H7 (cell line): ENCODE results near the gene JAKMIP1. TPM values are rescaled to one million over a fixed set of nuclear protein-coding genes. Genes with fewer than 3 reads are reported as not detected.
"Not testable (repeated sequence)": the region's sequence is repeated elsewhere in the genome, so short reads cannot be mapped to it uniquely, and the experiment has no call there.

Experiments used
- DNase-seq: peaks from one replicate; pipeline ENCODE4 v3.0.0; 2012
- H3K27me3 ChIP-seq: 2 replicates; pipeline ENCODE4 v1.6.0; 2011; ENCODE audit warnings: mild to moderate bottlenecking, low read length; ENCODE audit not compliant: control insufficient read depth, insufficient read depth
- H3K36me3 ChIP-seq: replicated peaks from 2 replicates; pipeline ENCODE4 v1.5.1; 2011; ENCODE audit warnings: low read length; ENCODE audit not compliant: control insufficient read depth, insufficient read depth
- H3K4me3 ChIP-seq: 2 replicates; pipeline ENCODE4 v1.5.1; 2011; ENCODE audit warnings: low read depth, mild to moderate bottlenecking, control low read depth, low read length, moderate library complexity; ENCODE audit not compliant: insufficient read depth
- total RNA-seq: library from RNA; depleted of rRNA; stranded (reverse); fragments of >200 nt; shearing (Covaris generic); gene quantifications from 2 replicates; pipeline ENCODE4 v1.2.3, GENCODE V29; 2014

JAKMIP1 gene
- total RNA-seq, 1 experiment from 2014 or later, result 10.3 TPM

DNA sequence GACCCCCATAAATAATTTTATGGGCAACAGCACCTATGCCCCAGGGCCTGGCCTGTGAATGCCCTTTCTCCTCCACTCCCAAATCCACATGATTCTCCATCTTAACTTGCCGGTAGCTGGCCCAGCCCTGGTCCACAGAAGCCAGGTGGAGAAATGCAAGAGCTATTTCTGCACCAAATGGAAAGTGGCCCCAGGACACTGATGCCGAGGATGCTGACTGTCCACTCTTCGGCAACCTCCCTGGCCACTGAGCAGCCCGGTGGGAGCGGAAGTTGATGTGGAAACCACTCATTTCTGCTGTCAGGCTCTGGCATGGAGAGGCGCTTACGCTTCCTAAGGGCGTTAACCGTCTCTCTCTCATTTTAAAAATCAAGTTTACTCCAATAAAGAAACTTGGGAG is 58.8 kb downstream of the JAKMIP1 start:
- H3K36me3 ChIP-seq, result no peaks in the 10 kb centered on the region
- H3K27me3 ChIP-seq, result no peaks in the 10 kb centered on the region
- no peak for DNase-seq
- H3K4me3 ChIP-seq, result no peak overlapping the region

DNA sequence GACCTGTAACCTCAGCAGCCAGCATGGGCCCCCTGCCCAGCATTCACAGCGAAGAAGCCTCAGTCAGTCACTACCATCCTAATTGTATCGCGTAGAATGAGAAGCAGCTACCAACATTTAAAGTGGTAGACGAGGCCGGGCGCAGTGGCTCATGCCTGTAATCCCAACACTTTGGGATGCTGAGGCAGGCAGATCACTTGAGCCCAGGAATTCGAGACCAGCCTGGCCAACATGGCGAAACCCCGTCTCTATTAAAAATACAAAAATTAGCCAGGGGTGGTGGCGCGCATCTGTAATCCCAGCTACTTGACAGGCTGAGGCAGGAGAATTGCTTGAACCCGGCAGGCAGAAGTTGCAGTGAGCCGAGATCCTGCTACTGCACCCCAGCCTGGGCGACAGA is 59.3 kb downstream of the JAKMIP1 start:
- H3K27me3 ChIP-seq, H3K36me3 ChIP-seq, H3K4me3 ChIP-seq, DNase-seq: not testable (repeated sequence)

DNA sequence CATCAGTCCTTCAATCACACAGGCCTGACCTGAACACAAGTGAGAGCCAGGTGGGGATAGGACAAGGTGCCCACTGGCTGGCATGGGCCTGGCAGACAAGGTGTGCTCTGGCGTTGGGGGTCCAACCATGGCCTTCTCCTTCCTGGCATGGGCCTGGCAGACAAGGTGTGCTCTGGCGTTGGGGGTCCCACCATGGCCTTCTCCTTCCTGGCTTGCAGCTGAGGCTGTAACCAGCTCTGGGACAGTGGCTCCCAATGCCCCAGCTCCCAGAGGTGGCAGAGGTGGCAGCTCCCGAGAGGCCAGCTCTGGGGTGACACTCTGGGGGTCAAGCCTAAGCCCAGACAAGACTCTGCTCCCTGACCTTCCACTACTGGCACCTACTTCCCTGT is 62.6 kb downstream of the JAKMIP1 start:
- no peaks in the 10 kb centered on the region for H3K36me3 ChIP-seq
- no peak for DNase-seq
- no peaks in the 10 kb centered on the region for H3K27me3 ChIP-seq
- no peak overlapping the region for H3K4me3 ChIP-seq

DNA sequence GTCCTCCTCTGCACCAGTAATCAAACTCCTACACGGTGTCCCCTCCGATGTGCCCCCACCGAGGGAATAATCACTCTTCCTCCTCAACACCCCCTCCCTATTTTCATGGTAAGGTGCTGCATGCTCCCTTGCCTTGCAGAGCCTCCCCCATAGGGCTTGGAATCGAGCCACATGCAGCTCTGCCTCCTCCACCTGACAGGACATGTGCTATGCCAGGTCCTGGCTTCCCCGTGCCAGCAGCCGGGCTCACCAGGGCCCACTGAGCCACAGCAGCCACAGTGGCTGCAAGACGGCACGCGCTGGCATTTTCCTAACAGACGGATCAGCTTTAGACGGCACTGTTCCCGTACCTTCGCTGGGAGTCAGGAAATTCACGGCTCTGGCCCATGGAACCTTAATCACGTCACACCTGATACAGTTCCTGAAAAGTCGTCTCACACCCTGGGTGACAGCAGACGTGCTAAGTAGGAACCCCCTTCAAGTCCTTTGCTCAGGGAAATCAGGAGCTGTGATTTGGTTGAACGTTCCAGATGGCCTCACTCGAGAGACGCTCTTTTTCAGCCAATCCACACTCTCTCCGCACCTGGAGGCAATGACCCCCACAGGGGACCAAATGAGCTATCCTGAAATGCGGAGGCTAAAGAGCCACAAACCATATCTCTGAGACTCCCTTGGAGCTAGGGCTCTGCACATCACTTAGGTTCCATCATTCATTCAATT is 63.2 kb downstream of the JAKMIP1 start:
- no peaks in the 10 kb centered on the region for H3K36me3 ChIP-seq
- no peak overlapping the region for H3K4me3 ChIP-seq
- no peak for DNase-seq
- H3K27me3 ChIP-seq, result no peaks in the 10 kb centered on the region

DNA sequence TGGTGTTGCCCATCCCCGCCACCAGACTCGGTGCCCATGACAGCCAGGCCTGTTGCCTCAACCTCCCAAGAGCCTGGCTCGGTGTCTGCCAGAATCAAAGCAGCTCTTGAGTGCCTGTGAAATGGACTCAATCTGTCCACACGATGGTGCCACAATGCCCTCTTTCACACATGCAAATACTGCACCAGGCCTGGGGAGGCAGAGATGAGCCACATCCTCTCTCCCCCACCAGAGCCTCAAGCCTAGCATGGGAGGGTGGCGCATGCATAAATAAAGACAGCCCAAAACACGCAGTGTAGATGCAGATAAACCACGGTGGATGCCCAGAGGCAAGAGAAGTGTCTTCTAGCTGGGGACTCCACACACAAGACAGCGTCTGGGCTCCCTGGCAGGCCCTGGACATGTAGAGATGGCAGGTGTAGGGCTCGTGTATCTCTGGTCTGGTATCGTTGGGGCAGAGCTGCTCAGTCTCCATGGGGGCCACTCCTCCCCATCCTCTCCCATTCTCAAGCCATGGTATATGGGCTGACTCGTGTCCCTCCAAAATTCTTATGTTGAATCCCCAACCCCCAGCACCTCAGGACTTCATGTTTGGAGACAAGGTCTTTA is 65.6 kb downstream of the JAKMIP1 start:
- Histone ChIP-seq H3K27me3 (no peaks in the 10 kb centered on the region), H3K36me3 (no peaks in the 10 kb centered on the region), H3K4me3 (no peak overlapping the region)
- peak; percentile 77 for DNase-seq

DNA sequence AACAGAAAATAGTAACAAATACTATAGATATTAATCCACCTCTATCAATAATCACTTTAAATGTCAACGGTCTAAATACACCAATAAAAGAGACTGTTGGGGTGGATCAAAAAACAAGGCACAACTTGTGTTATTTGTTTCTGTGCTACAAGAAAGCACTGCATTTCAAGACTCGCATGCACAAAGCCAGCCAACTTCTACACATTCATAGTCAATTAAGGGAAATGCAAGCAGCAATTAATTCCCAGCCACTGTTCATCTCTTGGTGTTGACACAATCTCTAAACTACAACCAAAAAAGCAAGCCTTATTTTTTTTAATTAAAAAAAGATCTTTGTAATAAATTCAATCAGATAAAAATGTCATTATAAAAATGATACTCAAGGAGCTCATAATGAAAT is 67.6 kb downstream of the JAKMIP1 start:
- no peak for DNase-seq
- Histone ChIP-seq H3K36me3 (no peaks in the 10 kb centered on the region), H3K27me3 (no peaks in the 10 kb centered on the region), H3K4me3 (no peak overlapping the region)

DNA sequence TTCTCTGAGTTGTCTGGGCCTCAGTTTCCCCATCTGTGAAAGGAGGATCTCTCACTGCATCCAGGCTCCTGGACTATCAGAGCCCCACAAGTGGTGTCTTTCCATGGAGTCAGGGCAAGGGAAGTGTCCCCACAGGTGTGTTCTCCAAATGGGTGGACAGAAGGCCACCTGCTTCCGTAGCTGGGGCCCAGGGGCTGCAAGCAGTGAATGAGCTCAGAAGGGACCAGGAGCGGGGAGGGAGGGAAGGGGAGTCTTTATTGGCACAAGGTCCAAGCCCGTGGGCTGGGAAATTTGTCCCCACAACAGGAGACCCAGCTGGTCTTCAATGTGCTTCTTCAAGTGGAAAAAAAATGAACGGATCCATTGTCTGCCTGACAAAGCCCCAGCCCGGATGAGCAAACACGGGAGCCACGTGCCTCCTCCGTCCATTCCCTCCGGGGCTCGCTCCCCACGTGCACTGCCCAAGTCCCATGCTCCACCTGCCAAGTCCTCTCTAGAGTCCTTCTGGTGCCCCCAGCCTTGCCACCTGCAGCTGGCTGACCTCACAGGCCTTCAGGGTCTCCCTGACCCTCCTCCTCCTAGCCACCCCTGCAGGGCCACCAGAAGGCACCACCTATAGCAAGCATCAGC is 72.0 kb downstream of the JAKMIP1 start:
- H3K27me3 ChIP-seq, result no peaks in the 10 kb centered on the region
- H3K36me3 ChIP-seq, result no peaks in the 10 kb centered on the region
- DNase-seq, result no peak
- no peak overlapping the region for H3K4me3 ChIP-seq

DNA sequence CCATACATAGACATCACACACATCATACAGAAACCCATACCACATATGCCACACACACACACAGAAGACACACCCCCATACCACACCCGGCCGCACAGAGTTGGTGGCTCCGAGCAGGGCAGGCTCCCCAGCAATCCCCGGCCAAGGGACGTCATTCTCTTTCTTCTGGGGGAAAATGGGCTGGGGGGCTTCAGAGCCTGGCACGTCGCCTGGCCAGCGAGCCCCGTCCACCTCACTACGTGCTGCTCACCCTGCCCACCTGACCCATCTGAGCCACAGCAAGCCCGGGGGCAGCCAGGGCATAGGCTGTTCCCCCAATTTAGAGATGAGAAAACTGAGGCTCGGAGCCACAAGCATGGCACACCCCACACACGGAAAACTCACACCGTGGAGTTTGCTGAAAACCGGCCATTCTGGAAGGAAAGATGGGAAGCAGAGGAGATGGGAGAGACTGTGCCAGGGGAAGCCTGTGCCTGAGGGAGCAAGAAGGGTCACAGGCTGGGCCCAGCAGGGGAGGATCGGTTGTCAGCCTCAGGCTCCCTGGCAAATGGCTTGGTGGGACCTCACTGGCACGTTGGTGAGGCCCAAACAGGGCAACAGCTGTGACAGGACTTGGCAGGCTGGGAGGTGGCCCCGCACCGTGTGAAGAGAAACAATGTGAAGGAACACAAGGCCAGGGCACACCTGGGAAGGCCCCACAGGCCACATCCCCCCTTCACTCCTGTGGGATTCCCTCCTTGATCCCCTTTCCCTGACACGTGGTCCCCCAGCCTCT is 73.2 kb downstream of the JAKMIP1 start:
- Histone ChIP-seq H3K4me3 (no peak overlapping the region), H3K27me3 (no peaks in the 10 kb centered on the region), H3K36me3 (no peaks in the 10 kb centered on the region)
- DNase-seq, result no peak

DNA sequence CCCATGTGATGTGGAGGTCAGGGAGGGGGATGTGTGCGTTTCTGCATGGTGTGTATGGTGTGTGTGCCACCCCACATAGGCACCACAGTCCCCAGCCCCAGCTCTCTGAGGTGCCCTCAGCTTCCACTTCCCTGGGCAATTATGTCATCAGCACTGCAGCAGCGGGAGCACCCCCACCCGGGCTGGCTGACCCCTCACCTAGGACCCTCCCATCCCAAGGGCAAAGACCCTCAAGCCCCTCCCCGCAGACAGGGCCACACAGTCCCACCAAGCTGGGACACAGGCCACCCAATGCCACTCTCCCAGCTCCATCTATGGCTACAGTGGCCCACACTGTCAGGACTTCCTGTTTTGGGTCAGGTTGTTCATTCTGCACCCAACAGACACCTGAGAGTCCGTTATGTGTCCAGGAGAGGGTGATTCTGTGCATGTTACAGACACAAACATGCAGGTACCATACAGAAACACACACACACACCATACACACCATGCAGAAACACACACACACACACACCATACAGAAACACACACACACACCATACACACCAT is 75.2 kb downstream of the JAKMIP1 start:
- no peak for DNase-seq
- no peaks in the 10 kb centered on the region for H3K27me3 ChIP-seq
- H3K4me3 ChIP-seq, result no peak overlapping the region
- H3K36me3 ChIP-seq, result no peaks in the 10 kb centered on the region

DNA sequence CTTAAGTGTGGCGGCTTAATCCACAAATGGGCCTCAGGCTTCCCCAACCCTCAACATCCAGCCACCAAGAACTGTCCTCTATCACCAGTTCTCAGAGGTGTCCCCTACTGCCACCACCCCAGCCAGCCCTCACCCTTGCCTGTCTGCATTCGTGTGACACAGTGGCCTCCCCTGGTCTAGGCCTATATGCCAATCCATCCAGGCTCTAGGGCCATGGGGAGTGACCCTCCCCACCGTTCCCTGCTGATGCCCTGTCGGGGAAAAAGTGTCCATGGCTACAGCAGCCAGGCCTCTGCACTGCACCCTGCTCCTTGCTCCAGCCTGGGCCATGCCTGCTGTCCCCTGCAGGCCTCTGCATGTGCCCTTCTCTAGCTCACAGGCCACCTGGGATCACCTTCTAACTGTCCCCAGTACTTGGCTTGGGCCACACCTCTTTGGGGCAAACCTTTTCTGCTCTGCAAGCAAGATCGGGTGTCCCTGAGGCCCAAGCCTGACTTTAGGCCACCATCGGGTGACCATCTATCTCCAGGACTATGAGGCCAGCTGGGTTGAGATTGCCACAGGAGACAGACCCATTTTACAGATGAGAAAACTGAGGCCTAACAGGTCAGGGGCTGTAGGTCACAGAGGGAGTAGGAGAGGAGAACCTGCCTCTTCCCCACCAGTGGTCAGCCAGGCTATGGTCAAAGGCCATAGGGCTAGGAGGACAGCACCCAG is 75.8 kb downstream of the JAKMIP1 start:
- Histone ChIP-seq H3K27me3 (no peaks in the 10 kb centered on the region), H3K36me3 (no peaks in the 10 kb centered on the region), H3K4me3 (no peak overlapping the region)
- no peak for DNase-seq

DNA sequence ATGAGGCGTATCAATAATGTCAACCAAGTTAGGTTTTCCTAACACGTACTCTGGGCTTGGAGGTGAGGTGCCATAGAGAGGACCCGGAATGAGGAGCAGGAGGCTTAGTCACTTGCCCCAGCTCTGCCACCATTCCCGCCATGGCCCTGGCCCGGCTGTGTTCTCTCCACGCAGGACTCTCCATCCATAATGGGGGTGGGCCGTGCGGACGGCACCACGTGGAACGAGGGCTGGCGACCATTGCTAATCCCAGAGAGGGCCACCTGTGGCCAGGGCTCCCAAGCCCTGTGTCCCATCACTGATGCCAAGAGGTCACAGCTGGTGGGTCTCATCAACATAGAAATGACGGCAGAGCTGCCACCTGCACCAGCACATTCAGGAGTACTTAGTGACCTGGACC is 76.4 kb downstream of the JAKMIP1 start:
- DNase-seq, result no peak
- Histone ChIP-seq H3K27me3 (no peaks in the 10 kb centered on the region), H3K4me3 (no peak overlapping the region), H3K36me3 (no peaks in the 10 kb centered on the region)

DNA sequence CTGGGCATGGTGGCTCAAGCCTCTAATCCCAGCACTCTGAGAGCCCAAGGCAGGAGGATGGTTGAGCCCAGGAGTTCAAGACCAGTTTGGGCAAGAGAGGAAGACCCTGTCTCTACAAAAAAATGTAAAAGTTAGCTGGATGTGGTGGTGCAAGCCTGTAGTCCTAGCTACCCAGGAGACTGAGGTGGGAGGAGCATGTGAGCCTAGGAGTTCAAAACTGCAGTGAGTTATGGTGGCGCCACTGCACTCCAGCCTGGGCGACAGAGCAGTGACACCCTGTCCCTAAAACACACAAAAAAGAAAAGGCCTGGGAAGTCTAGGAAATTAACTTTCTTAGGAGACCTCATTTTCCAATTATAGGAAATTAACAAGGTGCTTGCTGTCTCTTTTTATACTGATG is 76.8 kb downstream of the JAKMIP1 start:
- no peaks in the 10 kb centered on the region for H3K36me3 ChIP-seq
- no peaks in the 10 kb centered on the region; the same call in 1 of the 2 replicates for H3K27me3 ChIP-seq
- no peak for DNase-seq
- no peak overlapping the region for H3K4me3 ChIP-seq

DNA sequence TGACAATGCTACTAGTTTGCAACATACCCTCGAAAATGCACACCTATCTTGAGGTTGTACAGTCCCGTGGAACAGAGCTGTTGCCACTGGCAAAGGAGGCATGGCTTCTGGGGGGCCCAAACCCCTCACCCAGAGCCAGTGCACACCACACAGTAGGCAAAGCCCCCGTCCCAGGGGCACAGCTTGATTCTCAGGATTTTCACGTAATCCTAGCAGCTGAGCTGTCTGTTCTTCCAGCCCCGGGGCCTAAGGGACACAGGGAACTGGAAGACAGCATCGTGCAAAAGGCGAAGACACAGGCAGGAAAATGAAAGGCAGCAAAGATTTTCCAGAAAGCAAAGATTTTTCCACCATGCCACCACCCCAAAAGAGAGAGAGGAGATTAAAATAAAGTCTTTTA is 77.2 kb downstream of the JAKMIP1 start:
- no peak overlapping the region for H3K4me3 ChIP-seq

DNA sequence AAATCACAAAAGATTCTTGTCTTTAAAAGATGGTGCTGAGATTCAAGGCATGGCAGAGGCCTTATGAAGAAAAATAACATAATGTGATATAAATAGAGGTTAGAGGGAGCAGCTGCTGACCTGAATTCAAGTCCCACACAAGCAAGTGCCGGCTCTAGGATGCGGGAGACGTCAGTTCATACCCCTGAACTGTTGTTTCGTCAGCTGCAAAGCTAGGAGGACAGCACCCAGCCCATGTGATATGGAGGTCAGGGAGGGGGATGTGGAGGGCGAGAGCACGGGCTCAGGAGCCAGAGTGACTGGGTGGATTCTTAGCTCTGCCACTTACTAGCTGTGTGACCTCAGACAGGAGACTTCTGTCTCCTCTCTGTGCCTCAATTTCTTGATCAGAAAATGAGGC is 77.9 kb downstream of the JAKMIP1 start:
- Histone ChIP-seq H3K36me3 (no peaks in the 10 kb centered on the region), H3K4me3 (no peak overlapping the region), H3K27me3 (peaks cover 2% of the 10 kb centered on the region; the same call in 1 of the 2 replicates)
- DNase-seq, result no peak

More for the DNA sequence above, 77.2 kb downstream of the JAKMIP1 start:
- H3K36me3 ChIP-seq, result no peaks in the 10 kb centered on the region
- DNase-seq, result no peak
- peaks cover 2% of the 10 kb centered on the region; the same call in 1 of the 2 replicates for H3K27me3 ChIP-seq
